Activated T-cell treated with anti-CD3 and anti-CD28 coated beads, Interleukin-2, amount 50 U/mL, for 24 hours (primary cell): ENCODE data around the gene P2RX6.
A peak's percentile ranks its signal among the peaks of the same experiment; 100 is the strongest.
"Not testable (repeated sequence)": the region's sequence is repeated elsewhere in the genome, so short reads cannot be mapped to it uniquely, and the experiment has no call there.

Experiments used
- DNase-seq: peaks from one replicate; pipeline ENCODE4 v3.0.0-alpha.2; 2020
- H3K27ac Mint-ChIP-seq: 2 replicates; pipeline ENCODE4 v1.8.0; 2020; ENCODE audit warnings: mild to moderate bottlenecking, mixed read lengths
- H3K27me3 Mint-ChIP-seq: 2 replicates; pipeline ENCODE4 v1.8.0; 2020; ENCODE audit warnings: mixed read lengths
- H3K36me3 Mint-ChIP-seq: 2 replicates; pipeline ENCODE4 v1.8.0; 2020; ENCODE audit warnings: low read depth, mixed read lengths
- H3K4me1 Mint-ChIP-seq: 2 replicates; pipeline ENCODE4 v1.8.0; 2020; ENCODE audit warnings: low read depth, mixed read lengths
- H3K4me3 Mint-ChIP-seq: 2 replicates; pipeline ENCODE4 v1.8.0; 2020; ENCODE audit warnings: mild to moderate bottlenecking, moderate library complexity, mixed read lengths
- H3K9me3 Mint-ChIP-seq: 2 replicates; pipeline ENCODE4 v1.8.0; 2020; ENCODE audit warnings: mixed read lengths

Gene P2RX6

DNA sequence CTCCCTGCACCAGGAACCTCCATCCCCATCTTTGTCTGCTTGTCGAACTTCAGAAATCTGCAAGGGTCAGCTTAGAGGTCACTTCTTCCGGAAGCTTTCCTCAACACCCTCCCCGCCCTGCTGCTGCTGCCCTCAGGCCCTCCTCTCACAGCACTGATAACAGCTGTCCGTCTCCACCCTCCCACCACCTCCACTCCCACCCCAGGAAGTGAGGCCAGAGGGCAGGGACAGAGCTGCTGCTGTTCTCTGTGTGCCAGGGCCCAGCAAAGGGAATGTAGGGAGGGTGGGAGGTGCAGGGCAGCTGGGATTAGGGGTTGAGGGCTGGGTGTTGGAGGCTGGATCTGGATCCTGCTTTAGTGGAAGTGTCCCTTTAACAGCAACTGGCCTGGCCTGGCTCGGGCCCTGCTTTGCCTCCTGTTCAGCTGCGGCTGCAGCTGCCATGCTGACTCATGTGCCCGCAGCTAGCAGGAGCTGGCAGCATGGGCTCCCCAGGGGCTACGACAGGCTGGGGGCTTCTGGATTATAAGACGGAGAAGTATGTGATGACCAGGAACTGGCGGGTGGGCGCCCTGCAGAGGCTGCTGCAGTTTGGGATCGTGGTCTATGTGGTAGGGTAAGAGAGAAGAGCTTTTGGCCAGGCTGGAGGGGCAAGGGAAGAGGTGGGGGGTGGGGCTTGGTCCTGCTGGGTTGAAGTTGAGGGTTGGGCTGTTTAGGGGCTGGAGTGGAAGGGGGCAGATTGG is at the start of gene P2RX6:
TSS of gene P2RX6 (plus strand) at position 440 of the 740 bp plus-strand sequence. CDS start at position 450, 10 bp downstream.
- H3K36me3 Mint-ChIP-seq: no peaks in the 10 kb centered on the region
- H3K9me3 Mint-ChIP-seq: no peaks in the 10 kb centered on the region
- H3K4me1 Mint-ChIP-seq: peaks cover 25% of the 10 kb centered on the region
- H3K4me3 Mint-ChIP-seq: peak within 1 kb of the TSS; percentile 86
- H3K27ac Mint-ChIP-seq: peak within 1 kb of the TSS; percentile 92
- no peaks in the 10 kb centered on the region for H3K27me3 Mint-ChIP-seq
- DNase-seq: no peak

DNA sequence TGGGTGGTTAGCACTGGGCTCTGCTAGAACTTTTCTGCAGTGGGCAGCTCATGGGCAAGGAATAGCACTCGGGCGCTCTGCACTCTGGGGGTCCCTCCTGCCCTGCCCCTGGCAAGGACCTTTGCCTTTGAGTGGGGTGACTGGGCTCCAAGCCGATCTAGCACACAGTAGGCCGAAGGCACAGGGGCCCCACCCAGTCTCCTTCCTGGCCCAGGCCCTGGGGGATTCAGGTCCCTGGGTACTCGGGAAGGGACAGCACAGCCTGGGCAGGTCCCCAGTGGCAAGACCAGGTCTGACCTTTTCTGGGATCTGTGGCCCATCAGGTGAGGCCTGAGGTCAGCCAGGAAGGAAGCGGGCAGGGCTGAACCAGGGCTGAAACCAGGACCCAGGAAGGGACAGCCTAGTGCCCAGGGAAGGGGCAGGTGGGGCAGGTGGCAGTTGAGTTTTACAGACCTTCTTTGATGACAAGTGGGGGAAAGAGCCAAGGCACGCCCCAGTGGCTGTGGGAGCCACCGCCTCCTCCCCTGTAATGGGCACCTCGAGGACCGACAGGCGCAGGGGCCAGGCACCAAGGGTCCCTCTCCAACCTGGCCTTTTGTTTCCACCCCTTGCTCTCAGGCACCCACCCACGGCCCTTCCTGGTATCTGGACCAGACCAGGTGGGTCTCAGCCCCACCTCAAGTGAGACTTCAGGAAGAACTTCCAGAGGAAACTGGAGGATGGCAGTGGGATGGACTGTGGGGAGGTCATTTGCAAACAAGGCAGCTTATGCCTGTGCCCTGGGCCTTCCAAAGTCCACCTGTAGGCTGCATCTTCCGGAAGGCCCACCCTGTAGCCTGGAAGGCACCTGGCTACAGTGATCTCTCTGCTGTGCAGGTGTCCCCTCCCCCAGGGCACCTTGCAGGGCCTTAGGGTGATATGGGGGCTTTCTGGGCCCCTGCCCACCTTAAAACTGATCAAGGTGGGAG is 48.8 kb upstream of the P2RX6 start:
- Mint-ChIP-seq H3K4me1 (peaks cover 16% of the 10 kb centered on the region), H3K36me3 (no peaks in the 10 kb centered on the region), H3K27me3 (peaks cover 22% of the 10 kb centered on the region), H3K4me3 (no peak overlapping the region), H3K9me3 (no peaks in the 10 kb centered on the region), H3K27ac (no peak overlapping the region)
- no peak for DNase-seq

DNA sequence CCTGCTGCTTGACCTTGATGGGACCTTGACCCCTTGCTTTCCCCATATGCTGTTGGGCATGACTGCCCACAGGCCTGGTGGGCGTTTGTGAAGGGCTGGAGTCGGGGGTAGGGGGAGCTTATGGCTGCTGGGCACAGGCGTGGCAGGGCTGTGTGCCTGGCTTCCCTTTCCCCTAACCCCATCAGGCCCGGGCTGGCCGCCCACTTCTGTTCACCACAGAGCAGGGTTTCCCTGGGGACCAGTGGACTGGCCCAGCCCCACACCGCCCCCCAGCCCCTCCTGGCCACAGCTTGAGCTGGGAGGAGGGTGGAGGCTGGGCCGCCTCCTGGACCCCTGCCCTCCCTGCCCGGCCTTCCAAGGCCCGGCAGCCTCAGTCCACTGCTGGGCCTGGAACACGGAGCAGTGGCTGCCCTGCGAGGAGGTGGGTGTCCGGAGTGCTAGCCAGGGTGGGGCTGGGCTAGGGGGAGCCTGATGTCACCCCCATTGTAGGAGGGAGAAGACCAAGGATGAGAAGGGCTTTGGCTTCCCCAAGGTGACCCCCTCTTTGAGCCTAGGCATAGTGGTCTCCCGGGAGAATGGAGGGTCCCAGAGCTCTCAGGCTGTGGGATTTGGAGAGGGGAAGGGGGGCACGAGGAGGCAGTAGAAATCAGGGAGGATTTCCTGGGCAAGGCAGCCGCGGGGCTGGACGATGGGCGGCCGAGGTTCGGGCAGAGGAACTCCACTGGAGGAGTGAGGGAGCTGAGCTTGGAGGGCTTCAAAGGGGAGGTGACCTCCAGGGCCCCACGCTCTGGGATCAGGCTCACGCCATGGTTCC is 47.9 kb upstream of the P2RX6 start, which contains the start of gene AIFM3:
TSS of gene AIFM3 (plus strand) at position 373 of the 814 bp plus-strand sequence. CDS start 690 bp downstream, outside the sequence.
- no peaks in the 10 kb centered on the region for H3K36me3 Mint-ChIP-seq
- peaks cover 11% of the 10 kb centered on the region for H3K4me1 Mint-ChIP-seq
- H3K27ac Mint-ChIP-seq: no peak within 1 kb of the TSS
- no peaks in the 10 kb centered on the region for H3K9me3 Mint-ChIP-seq
- no peak within 1 kb of the TSS for H3K4me3 Mint-ChIP-seq
- no peak for DNase-seq
- peaks cover 22% of the 10 kb centered on the region for H3K27me3 Mint-ChIP-seq

DNA sequence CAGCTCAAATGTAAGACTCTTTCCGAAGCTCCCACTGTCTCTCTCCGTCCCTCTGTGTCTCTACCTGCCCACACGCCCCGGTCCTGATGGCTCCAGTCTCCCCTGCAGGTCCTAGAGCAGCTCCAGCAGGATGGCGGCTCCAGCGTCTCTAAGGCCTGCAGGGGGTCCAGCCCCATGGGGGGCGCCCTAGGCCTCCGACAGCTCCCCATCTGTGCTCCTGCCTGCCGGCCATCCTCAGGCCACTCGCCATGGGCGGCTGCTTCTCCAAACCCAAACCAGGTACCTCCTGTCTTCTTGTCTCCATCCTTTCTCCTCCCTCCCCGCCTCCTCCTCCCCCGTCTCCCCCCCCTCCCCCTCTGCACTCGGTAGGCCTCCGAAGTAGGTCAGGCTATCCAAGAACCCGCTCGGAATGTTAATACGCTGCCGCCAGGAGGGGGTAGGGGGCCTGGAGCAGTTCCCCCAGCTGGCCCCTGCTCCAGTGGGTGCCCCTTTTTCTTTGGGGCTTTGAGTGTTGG is 47.2 kb upstream of the P2RX6 start:
- no peak for DNase-seq
- no peaks in the 10 kb centered on the region for H3K36me3 Mint-ChIP-seq
- no peak overlapping the region for H3K4me3 Mint-ChIP-seq
- peaks cover 11% of the 10 kb centered on the region for H3K4me1 Mint-ChIP-seq
- H3K9me3 Mint-ChIP-seq: no peaks in the 10 kb centered on the region
- peaks cover 22% of the 10 kb centered on the region for H3K27me3 Mint-ChIP-seq
- no peak overlapping the region for H3K27ac Mint-ChIP-seq

DNA sequence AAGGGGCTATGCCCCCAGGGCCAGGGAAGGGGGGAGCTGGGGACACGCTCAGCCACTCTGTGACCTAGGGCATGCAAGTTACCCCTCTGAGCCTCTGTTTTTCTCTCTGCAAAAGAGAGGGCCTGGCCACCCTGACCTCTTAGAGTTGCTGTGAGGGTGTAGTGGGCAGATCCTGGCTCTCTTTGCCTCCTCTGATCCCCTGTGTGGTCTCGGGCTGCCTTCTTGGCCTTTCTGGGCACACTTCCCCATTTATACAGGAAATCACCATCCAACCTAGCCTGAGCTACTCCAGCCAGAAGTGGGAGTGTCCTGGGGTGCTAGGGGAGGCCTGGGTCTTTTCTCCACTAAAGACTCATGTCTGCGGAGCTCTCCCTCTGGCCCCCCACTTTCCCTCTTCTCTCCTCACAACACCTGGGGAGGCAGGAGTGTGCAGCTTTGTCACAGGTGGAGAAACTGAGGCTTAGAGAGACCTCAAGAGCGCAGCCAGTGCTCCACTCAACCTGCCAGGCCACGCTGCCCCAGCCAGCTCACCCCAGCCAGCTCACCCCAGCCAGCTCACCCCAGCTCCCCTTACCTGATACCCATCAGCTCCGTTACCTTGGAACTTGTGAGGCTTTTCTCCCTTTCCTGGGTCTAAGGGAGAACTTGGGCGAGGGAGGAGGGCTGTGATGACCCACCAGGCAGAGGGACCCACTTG is 46.5 kb upstream of the P2RX6 start:
- Mint-ChIP-seq H3K36me3 (no peaks in the 10 kb centered on the region), H3K4me3 (no peak overlapping the region), H3K27me3 (peaks cover 20% of the 10 kb centered on the region), H3K27ac (no peak overlapping the region), H3K9me3 (no peaks in the 10 kb centered on the region), H3K4me1 (peaks cover 11% of the 10 kb centered on the region)
- no peak for DNase-seq

DNA sequence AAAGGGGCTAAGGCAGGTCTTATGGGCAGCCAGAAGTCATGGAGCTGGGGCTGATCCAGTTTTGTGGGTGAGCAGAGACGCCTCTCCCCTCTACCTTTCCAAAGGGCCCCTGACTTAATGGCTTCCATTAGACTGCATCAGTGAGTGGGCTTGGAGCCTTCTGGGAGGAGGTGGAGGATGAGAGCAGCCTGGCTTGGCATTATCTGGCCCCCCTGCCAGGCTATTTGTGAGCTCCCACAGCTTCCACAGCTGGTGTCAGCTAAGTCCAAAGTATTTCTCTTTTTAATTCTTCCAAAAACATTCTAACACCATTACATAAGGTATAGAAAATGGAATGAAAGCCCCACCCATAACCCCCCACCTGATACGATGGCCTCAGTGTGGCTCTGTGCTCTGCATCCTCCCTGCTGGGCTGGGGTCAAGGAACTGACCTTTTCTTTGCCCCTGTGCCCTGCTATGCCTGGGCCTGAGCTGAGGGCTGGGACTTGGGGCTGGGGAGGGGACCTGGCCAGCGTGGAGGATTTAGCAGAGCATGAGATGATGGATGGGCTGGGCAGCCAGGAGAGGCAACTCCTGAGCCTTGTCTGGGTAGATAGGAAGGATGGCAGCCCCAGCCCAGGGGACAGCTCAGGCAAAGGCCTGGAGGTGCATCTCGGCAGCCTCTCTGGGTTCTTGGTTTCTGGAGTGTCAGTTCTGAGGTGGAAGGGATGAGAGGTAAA is 43.9 kb upstream of the P2RX6 start:
- Mint-ChIP-seq H3K4me3 (no peak overlapping the region), H3K9me3 (no peaks in the 10 kb centered on the region), H3K27ac (no peak overlapping the region)

DNA sequence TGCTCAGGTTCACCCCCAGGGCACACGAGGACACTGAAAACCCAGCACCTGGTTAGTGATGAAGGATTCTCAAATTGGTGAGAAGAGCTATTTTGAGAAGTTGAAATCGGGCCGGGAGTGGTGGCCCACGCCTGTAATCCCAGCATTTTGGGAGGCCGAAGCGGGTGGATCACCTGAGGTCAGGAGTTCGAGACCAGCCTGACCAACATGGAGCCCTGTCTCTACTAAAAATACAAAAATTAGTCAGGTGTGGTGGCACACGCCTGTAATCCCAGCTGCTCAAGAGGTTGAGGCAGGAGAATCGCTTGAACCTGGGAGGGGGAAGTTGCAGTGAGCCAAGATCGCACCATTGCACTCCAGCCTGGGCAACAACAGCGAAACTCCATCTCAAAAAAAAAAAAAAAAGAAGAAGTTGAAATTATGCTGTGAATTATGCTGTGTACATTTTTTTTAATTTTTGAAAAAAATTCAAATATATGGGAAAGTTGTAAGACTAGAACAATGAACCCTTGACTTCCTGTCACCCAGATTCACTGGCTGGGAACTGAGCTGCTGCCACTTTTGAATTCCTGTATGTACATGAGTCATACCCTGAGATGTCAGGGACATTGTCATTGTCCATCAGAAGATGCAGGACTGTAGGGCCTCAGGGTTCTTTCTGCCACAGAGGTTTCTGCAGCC is 42.8 kb upstream of the P2RX6 start:
- H3K27ac Mint-ChIP-seq, H3K4me3 Mint-ChIP-seq, H3K4me1 Mint-ChIP-seq, H3K9me3 Mint-ChIP-seq, H3K36me3 Mint-ChIP-seq, H3K27me3 Mint-ChIP-seq, DNase-seq: not testable (repeated sequence)

More for the DNA sequence above, 43.9 kb upstream of the P2RX6 start:
- Mint-ChIP-seq H3K36me3 (no peaks in the 10 kb centered on the region), H3K4me1 (no peaks in the 10 kb centered on the region), H3K27me3 (no peaks in the 10 kb centered on the region)
- DNase-seq: no peak

DNA sequence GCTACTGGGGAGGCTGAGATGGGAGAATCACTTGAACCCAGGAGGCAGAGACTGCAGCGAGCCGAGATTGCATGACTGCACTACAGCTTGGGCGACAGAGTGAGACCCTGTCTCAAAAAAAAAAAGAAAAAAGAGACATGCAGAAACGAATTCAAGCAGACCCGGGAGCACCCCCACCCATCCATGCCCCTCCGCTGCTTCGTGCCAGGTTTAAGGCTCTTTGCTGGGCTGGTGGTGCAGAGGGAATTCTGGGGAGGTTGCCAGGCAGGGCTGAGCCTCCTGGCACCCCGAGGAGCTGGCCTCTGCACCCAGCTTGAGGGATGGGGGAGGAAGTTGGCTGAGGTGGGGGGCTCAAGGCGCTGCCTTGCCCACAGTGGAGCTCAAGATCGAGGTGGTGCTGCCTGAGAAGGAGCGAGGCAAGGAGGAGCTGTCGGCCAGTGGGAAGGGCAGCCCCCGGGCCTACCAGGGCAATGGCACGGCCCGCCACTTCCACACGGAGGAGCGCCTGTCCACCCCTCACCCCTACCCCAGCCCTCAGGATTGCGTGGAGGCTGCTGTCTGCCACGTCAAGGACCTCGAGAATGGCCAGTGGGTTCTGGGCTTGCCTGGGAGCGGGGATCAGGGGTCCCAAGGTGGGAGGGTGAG is 41.9 kb upstream of the P2RX6 start:
- Mint-ChIP-seq H3K4me1 (no peaks in the 10 kb centered on the region), H3K36me3 (no peaks in the 10 kb centered on the region), H3K9me3 (no peaks in the 10 kb centered on the region), H3K4me3 (no peak overlapping the region), H3K27ac (no peak overlapping the region), H3K27me3 (no peaks in the 10 kb centered on the region)
- DNase-seq: no peak

DNA sequence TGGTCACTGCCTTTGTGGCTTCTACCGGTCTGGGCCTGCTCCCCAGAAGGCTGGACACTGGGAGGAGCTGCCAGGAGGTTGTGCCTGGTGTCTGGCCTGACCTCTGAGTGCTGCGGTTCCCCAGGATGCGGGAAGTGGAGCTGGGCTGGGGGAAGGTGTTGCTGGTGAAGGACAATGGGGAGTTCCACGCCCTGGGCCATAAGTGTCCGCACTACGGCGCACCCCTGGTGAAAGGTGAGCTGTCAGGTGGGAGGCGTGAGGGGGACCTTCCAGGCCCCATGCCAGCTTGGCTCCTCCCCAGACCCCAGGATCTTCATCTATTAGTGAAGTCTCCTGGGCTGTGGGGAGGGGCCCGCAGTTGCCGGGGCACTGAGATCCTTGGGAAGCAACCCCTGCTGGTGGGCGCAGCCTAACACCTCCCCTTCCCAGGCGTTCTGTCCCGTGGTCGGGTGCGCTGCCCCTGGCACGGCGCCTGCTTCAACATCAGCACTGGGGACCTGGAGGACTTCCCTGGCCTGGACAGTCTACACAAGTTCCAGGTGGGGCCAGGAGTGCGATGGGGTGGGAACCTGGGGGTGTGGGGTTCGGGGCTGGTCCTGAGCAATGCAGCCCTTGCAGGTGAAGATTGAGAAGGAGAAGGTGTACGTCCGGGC is 41.2 kb upstream of the P2RX6 start:
- DNase-seq: no peak
- Mint-ChIP-seq H3K4me3 (no peak overlapping the region), H3K36me3 (no peaks in the 10 kb centered on the region), H3K9me3 (no peaks in the 10 kb centered on the region), H3K27me3 (no peaks in the 10 kb centered on the region), H3K4me1 (no peaks in the 10 kb centered on the region), H3K27ac (no peak overlapping the region)

DNA sequence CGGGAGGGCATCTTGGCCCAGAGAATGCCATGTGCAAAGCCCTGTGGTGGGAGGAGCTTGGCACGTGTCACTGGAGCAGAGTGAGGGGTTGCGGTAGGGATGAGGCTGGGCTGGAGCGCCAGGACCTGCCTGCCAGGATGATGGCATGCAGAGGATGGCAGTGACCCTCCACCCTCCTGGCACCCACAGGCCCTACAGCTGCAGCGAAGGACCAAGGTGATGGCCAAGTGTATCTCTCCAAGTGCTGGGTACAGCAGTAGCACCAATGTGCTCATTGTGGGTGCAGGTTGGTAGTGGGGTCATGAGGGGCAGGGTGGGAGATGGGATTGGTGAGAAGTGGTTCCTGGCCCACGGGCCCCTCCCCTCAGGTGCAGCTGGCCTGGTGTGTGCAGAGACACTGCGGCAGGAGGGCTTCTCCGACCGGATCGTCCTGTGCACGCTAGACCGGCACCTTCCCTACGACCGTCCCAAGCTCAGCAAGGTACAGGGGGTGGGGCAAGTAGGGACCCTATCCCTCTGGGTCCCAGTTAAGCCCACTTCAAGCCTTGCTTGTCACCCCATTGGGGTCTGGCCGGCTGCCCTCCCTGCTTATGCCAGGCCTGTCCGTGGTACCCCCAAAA is 40.5 kb upstream of the P2RX6 start:
- Mint-ChIP-seq H3K27ac (no peak overlapping the region), H3K27me3 (no peaks in the 10 kb centered on the region), H3K9me3 (no peaks in the 10 kb centered on the region), H3K4me3 (no peak overlapping the region), H3K36me3 (no peaks in the 10 kb centered on the region), H3K4me1 (peaks cover 2% of the 10 kb centered on the region)
- DNase-seq: no peak

DNA sequence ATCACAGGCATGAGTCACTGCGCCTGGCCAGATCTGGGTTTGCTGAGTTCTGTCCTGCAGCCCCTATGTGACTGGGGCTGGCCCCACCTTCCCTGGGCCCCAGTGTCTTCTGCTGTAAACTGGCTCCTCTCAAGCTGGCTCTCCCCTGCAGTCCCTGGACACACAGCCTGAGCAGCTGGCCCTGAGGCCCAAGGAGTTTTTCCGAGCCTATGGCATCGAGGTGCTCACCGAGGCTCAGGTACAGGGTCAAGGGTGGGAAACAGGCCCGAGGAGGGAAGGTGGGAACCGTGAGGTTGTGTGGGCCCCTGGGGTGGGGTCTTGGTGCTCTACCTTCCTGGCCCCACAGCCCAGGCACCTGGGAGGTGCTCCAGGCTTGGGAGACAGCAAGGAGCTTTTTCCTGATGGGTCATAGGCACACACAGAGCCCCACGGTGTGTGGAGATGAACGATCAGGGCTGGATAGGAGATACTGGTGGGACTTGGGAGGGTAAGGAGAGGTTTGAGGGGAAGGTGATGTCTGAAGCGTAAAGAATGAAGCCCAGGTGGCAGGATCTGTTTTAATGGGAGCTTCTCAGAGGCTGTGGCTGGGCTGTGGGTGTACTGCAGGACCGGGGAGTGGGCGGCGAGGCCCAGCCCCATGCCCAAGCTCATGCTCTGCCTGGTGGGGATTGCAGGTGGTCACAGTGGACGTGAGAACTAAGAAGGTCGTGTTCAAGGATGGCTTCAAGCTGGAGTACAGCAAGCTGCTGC is 39.2 kb upstream of the P2RX6 start:
- Mint-ChIP-seq H3K9me3 (no peaks in the 10 kb centered on the region), H3K27ac (no peak overlapping the region), H3K4me1 (peaks cover 14% of the 10 kb centered on the region), H3K27me3 (no peaks in the 10 kb centered on the region), H3K4me3 (no peak overlapping the region), H3K36me3 (no peaks in the 10 kb centered on the region)
- no peak for DNase-seq
